ENCODE measurements around the gene CARD8. TPM values are rescaled to one million over a fixed set of nuclear protein-coding genes. Genes with fewer than 3 reads are reported as not detected.

The CARD8 gene
- total and polyA plus RNA-seq, 2 experiments from 2014 or later: 16.6 to 17.1 TPM

- TF ChIP-seq, protein P1, sequence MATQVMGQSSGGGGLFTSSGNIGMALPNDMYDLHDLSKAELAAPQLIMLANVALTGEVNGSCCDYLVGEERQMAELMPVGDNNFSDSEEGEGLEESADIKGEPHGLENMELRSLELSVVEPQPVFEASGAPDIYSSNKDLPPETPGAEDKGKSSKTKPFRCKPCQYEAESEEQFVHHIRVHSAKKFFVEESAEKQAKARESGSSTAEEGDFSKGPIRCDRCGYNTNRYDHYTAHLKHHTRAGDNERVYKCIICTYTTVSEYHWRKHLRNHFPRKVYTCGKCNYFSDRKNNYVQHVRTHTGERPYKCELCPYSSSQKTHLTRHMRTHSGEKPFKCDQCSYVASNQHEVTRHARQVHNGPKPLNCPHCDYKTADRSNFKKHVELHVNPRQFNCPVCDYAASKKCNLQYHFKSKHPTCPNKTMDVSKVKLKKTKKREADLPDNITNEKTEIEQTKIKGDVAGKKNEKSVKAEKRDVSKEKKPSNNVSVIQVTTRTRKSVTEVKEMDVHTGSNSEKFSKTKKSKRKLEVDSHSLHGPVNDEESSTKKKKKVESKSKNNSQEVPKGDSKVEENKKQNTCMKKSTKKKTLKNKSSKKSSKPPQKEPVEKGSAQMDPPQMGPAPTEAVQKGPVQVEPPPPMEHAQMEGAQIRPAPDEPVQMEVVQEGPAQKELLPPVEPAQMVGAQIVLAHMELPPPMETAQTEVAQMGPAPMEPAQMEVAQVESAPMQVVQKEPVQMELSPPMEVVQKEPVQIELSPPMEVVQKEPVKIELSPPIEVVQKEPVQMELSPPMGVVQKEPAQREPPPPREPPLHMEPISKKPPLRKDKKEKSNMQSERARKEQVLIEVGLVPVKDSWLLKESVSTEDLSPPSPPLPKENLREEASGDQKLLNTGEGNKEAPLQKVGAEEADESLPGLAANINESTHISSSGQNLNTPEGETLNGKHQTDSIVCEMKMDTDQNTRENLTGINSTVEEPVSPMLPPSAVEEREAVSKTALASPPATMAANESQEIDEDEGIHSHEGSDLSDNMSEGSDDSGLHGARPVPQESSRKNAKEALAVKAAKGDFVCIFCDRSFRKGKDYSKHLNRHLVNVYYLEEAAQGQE (IDR thresholded peaks at IDR 0.05; ENCODE audit: unreplicated experiment): no peak
- TF ChIP-seq EZH2 (IDR thresholded peaks at IDR 0.05; ENCODE audit: low read depth, unreplicated experiment) (no peak), NANOG (IDR thresholded peaks at IDR 0.05; ENCODE audit: borderline replicate concordance) (no peak), POLR2AphosphoS5 (IDR thresholded peaks at IDR 0.05; ENCODE audit: low read depth) (no peak), JUNB (IDR thresholded peaks at IDR 0.05; ENCODE audit: unreplicated experiment) (no peak)
- TF ChIP-seq, protein P2, sequence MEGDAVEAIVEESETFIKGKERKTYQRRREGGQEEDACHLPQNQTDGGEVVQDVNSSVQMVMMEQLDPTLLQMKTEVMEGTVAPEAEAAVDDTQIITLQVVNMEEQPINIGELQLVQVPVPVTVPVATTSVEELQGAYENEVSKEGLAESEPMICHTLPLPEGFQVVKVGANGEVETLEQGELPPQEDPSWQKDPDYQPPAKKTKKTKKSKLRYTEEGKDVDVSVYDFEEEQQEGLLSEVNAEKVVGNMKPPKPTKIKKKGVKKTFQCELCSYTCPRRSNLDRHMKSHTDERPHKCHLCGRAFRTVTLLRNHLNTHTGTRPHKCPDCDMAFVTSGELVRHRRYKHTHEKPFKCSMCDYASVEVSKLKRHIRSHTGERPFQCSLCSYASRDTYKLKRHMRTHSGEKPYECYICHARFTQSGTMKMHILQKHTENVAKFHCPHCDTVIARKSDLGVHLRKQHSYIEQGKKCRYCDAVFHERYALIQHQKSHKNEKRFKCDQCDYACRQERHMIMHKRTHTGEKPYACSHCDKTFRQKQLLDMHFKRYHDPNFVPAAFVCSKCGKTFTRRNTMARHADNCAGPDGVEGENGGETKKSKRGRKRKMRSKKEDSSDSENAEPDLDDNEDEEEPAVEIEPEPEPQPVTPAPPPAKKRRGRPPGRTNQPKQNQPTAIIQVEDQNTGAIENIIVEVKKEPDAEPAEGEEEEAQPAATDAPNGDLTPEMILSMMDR (conservative IDR thresholded peaks at IDR 0.05; ENCODE audit: low read depth in 2 of 2): no peak
These were observed 19.2 kb upstream of the CARD8 start (continued) for GRCh38 chr19:48274938-48275337.

- ATAC-seq (no peak), DNase-seq (ENCODE audit: low spot score) (no peak)
- Histone ChIP-seq H3K36me3 (ENCODE audit: insufficient read depth) (no peaks in the 10 kb centered on the region), H3K4me2 (no peak overlapping the region), H3K4me3 (no peak overlapping the region), H3K79me2 (replicated peaks; ENCODE audit: insufficient read depth) (peaks cover 48% of the 10 kb centered on the region), H3K4me1 (ENCODE audit: insufficient read depth) (peaks cover 21% of the 10 kb centered on the region), H3K27me3 (ENCODE audit: insufficient read depth) (no peaks in the 10 kb centered on the region), H2AFZ (no peak overlapping the region), H3K9me2 (ENCODE audit: insufficient read depth) (no peaks in the 10 kb centered on the region), H3K27ac (ENCODE audit: low read depth) (no peak overlapping the region), H3F3A (replicated peaks; ENCODE audit: low read depth) (peaks cover 5% of the 10 kb centered on the region; the same call in 1 of the 2 replicates), H4K20me1 (replicated peaks; ENCODE audit: insufficient read depth) (peaks cover 3% of the 10 kb centered on the region; the same call in 1 of the 2 replicates)
- Mint-ChIP-seq H3K27ac (no peak overlapping the region), H3K27me3 (ENCODE audit: insufficient read depth, low read depth, poor library complexity) (peaks cover 29% of the 10 kb centered on the region), H3K9me3 (no peaks in the 10 kb centered on the region), H3K4me1 (peaks cover 16% of the 10 kb centered on the region), H3K4me3 (no peak overlapping the region), H3K36me3 (ENCODE audit: low read depth) (peaks cover 39% of the 10 kb centered on the region)
- TF ChIP-seq STAT1 (IDR thresholded peaks at IDR 0.05; ENCODE audit: unreplicated experiment) (no peak), POLR2AphosphoS5 (IDR thresholded peaks at IDR 0.05; ENCODE audit: low read depth) (no peak), NANOG (IDR thresholded peaks at IDR 0.05; ENCODE audit: borderline replicate concordance) (no peak), CREB1 (CRISPR knock-in tag; IDR thresholded peaks at IDR 0.05; ENCODE audit: low read depth) (no peak), ZNF331 (CRISPR knock-in tag; IDR thresholded peaks at IDR 0.05; ENCODE audit: low read depth) (no peak), EZH2phosphoT487 (IDR thresholded peaks at IDR 0.05; ENCODE audit: unreplicated experiment) (no peak), JUNB (IDR thresholded peaks at IDR 0.05; ENCODE audit: unreplicated experiment) (no peak), EZH2 (IDR thresholded peaks at IDR 0.05; ENCODE audit: low read depth, unreplicated experiment) (no peak)
- TF ChIP-seq, protein P3, sequence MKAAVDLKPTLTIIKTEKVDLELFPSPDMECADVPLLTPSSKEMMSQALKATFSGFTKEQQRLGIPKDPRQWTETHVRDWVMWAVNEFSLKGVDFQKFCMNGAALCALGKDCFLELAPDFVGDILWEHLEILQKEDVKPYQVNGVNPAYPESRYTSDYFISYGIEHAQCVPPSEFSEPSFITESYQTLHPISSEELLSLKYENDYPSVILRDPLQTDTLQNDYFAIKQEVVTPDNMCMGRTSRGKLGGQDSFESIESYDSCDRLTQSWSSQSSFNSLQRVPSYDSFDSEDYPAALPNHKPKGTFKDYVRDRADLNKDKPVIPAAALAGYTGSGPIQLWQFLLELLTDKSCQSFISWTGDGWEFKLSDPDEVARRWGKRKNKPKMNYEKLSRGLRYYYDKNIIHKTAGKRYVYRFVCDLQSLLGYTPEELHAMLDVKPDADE (IDR thresholded peaks at IDR 0.05): no peak
- TF ChIP-seq, protein P2 (conservative IDR thresholded peaks at IDR 0.05; ENCODE audit: low read depth in 2 of 2): no peak
These were observed 18.5 kb upstream of the CARD8 start for GRCh38 chr19:48274173-48274572.

All from GM23338 (cell line).